H1 (cell line): ENCODE results near the gene NFKBIE. TPM values are rescaled to one million over a fixed set of nuclear protein-coding genes. Genes with fewer than 3 reads are reported as not detected.

Experiments
- CTCF ChIA-PET: fragments of 300-600 bp; sonication (Branson Sonifier 250); formaldehyde crosslinking; loops from one replicate; lab custom pipeline; 2021; ENCODE audit not compliant: partially characterized antibody; lab: Charles Lee
- POLR2A ChIA-PET: fragments of 300-600 bp; sonication (Branson Sonifier 250); formaldehyde crosslinking; loops from one replicate; lab custom pipeline; 2021; ENCODE audit warnings: inconsistent platforms; ENCODE audit not compliant: partially characterized antibody; lab: Charles Lee
- DNase-seq, 2 experiments: peaks; one replicate each; pipeline versions ENCODE4 v3.0.0 to v3.0.0-alpha.2; 2010 to 2022; ENCODE audit warnings: low spot score in 2 of 2, low read depth in 1 of 2, mixed read lengths in 1 of 2
- FAIRE-seq: peaks from 2 replicates; lab custom pipeline; 2011; peaks lifted over from hg19 to GRCh38; lab: Jason Lieb, UNC
- H2AFZ ChIP-seq: 2 replicates; pipeline ENCODE4 v1.8.1; 2012; ENCODE audit warnings: low read length, inconsistent platforms
- H2AK5ac ChIP-seq: 2 replicates; pipeline ENCODE4 v1.6.1; 2013; ENCODE audit warnings: low read depth, low read length
- H2BK120ac ChIP-seq: replicated peaks from 2 replicates; pipeline ENCODE3; 2013; ENCODE audit warnings: low read depth, low read length, inconsistent platforms
- H2BK12ac ChIP-seq: 2 replicates; pipeline ENCODE4 v1.6.1; 2013; ENCODE audit warnings: low read depth, low read length
- H2BK15ac ChIP-seq: 2 replicates; pipeline ENCODE4 v1.6.1; 2013; ENCODE audit warnings: low read length
- H2BK20ac ChIP-seq: 2 replicates; pipeline ENCODE4 v1.6.1; 2013; ENCODE audit warnings: low read length
- H2BK5ac ChIP-seq: 2 replicates; pipeline ENCODE4 v1.6.1; 2013; ENCODE audit warnings: low read depth, low read length
- H3K14ac ChIP-seq: 2 replicates; pipeline ENCODE4 v1.6.1; 2013; ENCODE audit warnings: inconsistent platforms; ENCODE audit not compliant: insufficient read length
- H3K18ac ChIP-seq: 2 replicates; pipeline ENCODE4 v1.6.1; 2013; ENCODE audit warnings: low read length; ENCODE audit errors: extremely low read depth
- H3K23ac ChIP-seq: 2 replicates; pipeline ENCODE4 v1.6.1; 2013; ENCODE audit warnings: inconsistent platforms; ENCODE audit not compliant: insufficient read length
- H3K23me2 ChIP-seq: 2 replicates; pipeline ENCODE4 v1.6.1; 2013; ENCODE audit warnings: low read depth, low read length
- H3K27ac ChIP-seq: 2 replicates; pipeline ENCODE4 v1.6.1; 2011; ENCODE audit warnings: low read depth, low read length, inconsistent platforms
- H3K27me3 ChIP-seq, 4 experiments: replicated peaks in 1 of 4; 1 replicate in 1 of 4; 2 replicates in 3 of 4; pipeline versions ENCODE4 v1.6.1 to v1.8.1; 2011 to 2013; ENCODE audit warnings: low read length in 3 of 4, mild to moderate bottlenecking in 3 of 4, inconsistent platforms in 2 of 4, mixed read lengths in 2 of 4, moderate library complexity in 1 of 4; ENCODE audit not compliant: control insufficient read depth in 3 of 4, insufficient read depth in 3 of 4; ENCODE audit errors: extremely low read depth in 1 of 4
- H3K36me3 ChIP-seq, 4 experiments: 2 replicates each; pipeline versions ENCODE4 v1.6.1 to v1.8.1; 2011 to 2013; ENCODE audit warnings: mild to moderate bottlenecking in 4 of 4, low read length in 3 of 4, moderate library complexity in 2 of 4, control low read depth in 1 of 4, inconsistent platforms in 1 of 4; ENCODE audit not compliant: insufficient read depth in 4 of 4, control insufficient read depth in 2 of 4
- H3K4ac ChIP-seq: replicated peaks from 2 replicates; pipeline ENCODE3; 2013; ENCODE audit warnings: low read length, low read depth, mixed read lengths, inconsistent platforms; ENCODE audit not compliant: insufficient read length
- H3K4me1 ChIP-seq, 4 experiments: replicated peaks in 1 of 4; 1 replicate in 1 of 4; 2 replicates in 3 of 4; pipeline versions ENCODE4 v1.6.1 to v1.8.1; 2011 to 2013; ENCODE audit warnings: low read length in 3 of 4, inconsistent platforms in 2 of 4, mixed read lengths in 1 of 4; ENCODE audit not compliant: insufficient read depth in 4 of 4, control insufficient read depth in 3 of 4
- H3K4me2 ChIP-seq, 2 experiments: 2 replicates each; pipeline versions ENCODE4 v1.6.1 to v1.8.1; 2011 to 2013; ENCODE audit warnings: low read depth in 2 of 2, low read length in 2 of 2, control low read depth in 1 of 2, inconsistent platforms in 1 of 2, mild to moderate bottlenecking in 1 of 2; ENCODE audit not compliant: insufficient read depth in 1 of 2
- H3K4me3 ChIP-seq, 4 experiments: fragments of 200-600, 300-600 bp in 1 of 4; sonication (generic), shearing (Covaris generic), sonication (Bioruptor Twin) in 1 of 4; 2 replicates each; pipeline versions ENCODE4 v1.5.1 to v1.8.1; 2011 to 2016; ENCODE audit warnings: low read length in 4 of 4, low read depth in 3 of 4, control low read depth in 2 of 4, inconsistent platforms in 2 of 4, mild to moderate bottlenecking in 2 of 4, mixed read lengths in 1 of 4, moderate library complexity in 1 of 4; ENCODE audit not compliant: insufficient read depth in 2 of 4; ENCODE audit errors: extremely low read depth in 1 of 4
- H3K56ac ChIP-seq: replicated peaks from 2 replicates; pipeline ENCODE3; 2013; ENCODE audit warnings: low read depth, mild to moderate bottlenecking, mixed read lengths, low read length, inconsistent platforms; ENCODE audit not compliant: insufficient read length
- H3K79me1 ChIP-seq: 2 replicates; pipeline ENCODE4 v1.6.1; 2013; ENCODE audit warnings: low read depth, low read length, control low read depth
- H3K79me2 ChIP-seq, 2 experiments: 2 replicates each; pipeline versions ENCODE4 v1.6.1 to v1.8.1; 2012 to 2013; ENCODE audit warnings: low read length in 2 of 2, mild to moderate bottlenecking in 2 of 2, inconsistent platforms in 1 of 2; ENCODE audit not compliant: insufficient read depth in 2 of 2, control insufficient read depth in 1 of 2
- H3K9ac ChIP-seq, 4 experiments: replicated peaks in 1 of 4; 1 replicate in 1 of 4; 2 replicates in 3 of 4; pipeline versions ENCODE4 v1.6.1 to v1.8.1; 2011 to 2013; ENCODE audit warnings: low read depth in 3 of 4, low read length in 3 of 4, control low read depth in 2 of 4, mild to moderate bottlenecking in 2 of 4, moderate library complexity in 2 of 4, inconsistent platforms in 1 of 4; ENCODE audit errors: extremely low read depth in 1 of 4
- H3K9me3 ChIP-seq, 2 experiments: 2 replicates each; pipeline versions ENCODE4 v1.6.1 to v1.8.1; 2012 to 2013; ENCODE audit warnings: mild to moderate bottlenecking in 2 of 2, moderate library complexity in 2 of 2, control low read depth in 1 of 2, inconsistent platforms in 1 of 2, low read depth in 1 of 2, low read length in 1 of 2, mixed read lengths in 1 of 2; ENCODE audit not compliant: insufficient read depth in 2 of 2
- H4K20me1 ChIP-seq, 2 experiments: replicated peaks in 1 of 2; 2 replicates each; pipeline versions ENCODE3 to v1.8.1; 2011 to 2013; ENCODE audit warnings: inconsistent platforms in 2 of 2, low read length in 2 of 2, mild to moderate bottlenecking in 1 of 2; ENCODE audit not compliant: insufficient read depth in 2 of 2, control insufficient read depth in 1 of 2
- H4K5ac ChIP-seq: 2 replicates; pipeline ENCODE4 v1.6.1; 2013; ENCODE audit warnings: low read length, low read depth, mixed read lengths, inconsistent platforms; ENCODE audit not compliant: insufficient read length
- H4K8ac ChIP-seq: 2 replicates; pipeline ENCODE4 v1.8.0; 2013; ENCODE audit warnings: mild to moderate bottlenecking, moderate library complexity, low read length, inconsistent platforms; ENCODE audit not compliant: insufficient read depth; ENCODE audit errors: extremely low read depth
- H4K91ac ChIP-seq: replicated peaks from 2 replicates; pipeline ENCODE3; 2013; ENCODE audit warnings: low read length, mixed read lengths, inconsistent platforms; ENCODE audit not compliant: insufficient read length
- TBP ChIP-seq: IDR thresholded peaks from 2 replicates; pipeline ENCODE4 v1.6.1; 2011; ENCODE audit warnings: low read depth, low read length, improper control_type of control experiment
- WGBS, 2 experiments: shearing (Covaris generic) in 1 of 2; methylation state at CpG; one replicate each; pipeline versions ENCODE4 v1.1.6 to v1.1.7; 2013 to 2015; ENCODE audit warnings: low lambda C conversion rate in 2 of 2, mixed read lengths in 2 of 2, inconsistent platforms in 1 of 2, low coverage in 1 of 2, missing lambda C conversion rate in 1 of 2; ENCODE audit not compliant: insufficient replicate concordance in 2 of 2, insufficient coverage in 1 of 2, insufficient read length in 1 of 2; ENCODE audit errors: extremely low coverage in 1 of 2, missing lambda C conversion rate in 1 of 2; 5-methylcytosine and 5-hydroxymethylcytosine counted together
- polyA plus RNA-seq, 7 experiments: library from polyadenylated mRNA; depleted of rRNA in 3 of 7; stranded (reverse) in 5 of 7; unstranded in 2 of 7; fragments of >200 nt in 5 of 7; fragments of 200-250 nt in 2 of 7; gene quantifications; 1 replicate in 5 of 7; 2 replicates in 1 of 7; 4 replicates in 1 of 7; pipeline versions ENCODE4 v1.2.1 to v1.2.3, GENCODE V29; 2011 to 2013; ENCODE audit warnings: missing spikeins in 2 of 7, mixed read lengths in 2 of 7
- total RNA-seq: library from RNA; stranded (reverse); fragmentation: NEBNext Ultra II Directional; extraction: Animal tissue kit (Norgen Biotek cat#: 25700); gene quantifications from 2 replicates; pipeline ENCODE4 v1.2.1, GENCODE V29; 2021
- TF ChIP-seq, protein P1 (sequence below), 3 experiments: IDR thresholded peaks; 1 replicate in 2 of 3; 2 replicates in 1 of 3; pipeline versions ENCODE4 v1.5.1 to v1.6.1; 2011; ENCODE audit warnings: low read length in 3 of 3, mild to moderate bottlenecking in 3 of 3, inconsistent platforms in 2 of 3, low read depth in 1 of 3, moderate library complexity in 1 of 3; ENCODE audit not compliant: insufficient read depth in 1 of 3; ENCODE audit errors: control extremely low read depth in 1 of 3

NFKBIE gene
- total and polyA plus RNA-seq, 2 of the 8 experiments (the other 6 are each of a cell fraction or from before 2014, with no cell fraction given), result 13.5 to 19.2 TPM

GRCh38 chr6:44294832-44295791 lies 29.8 kb upstream of the NFKBIE start:
- Histone ChIP-seq H3K4me2 (no peak overlapping the region), H3K4me1 (peaks cover 0 to 5% (median 4%) of the 10 kb centered on the region in 4 experiments; a peak in 4 of 7 replicates), H3K4ac (no peak overlapping the region), H2BK15ac (no peak overlapping the region), H2BK20ac (no peak overlapping the region), H3K14ac (no peak overlapping the region), H3K27me3 (peaks cover 0 to 22% (median 15%) of the 10 kb centered on the region in 4 experiments; a peak in 6 of 7 replicates), H3K4me3 (no peak overlapping the region), H2BK5ac (no peak overlapping the region), H2BK12ac (no peak overlapping the region), H3K23me2 (peaks cover 14% of the 10 kb centered on the region), H3K9ac (no peak overlapping the region), H4K91ac (no peak overlapping the region), H3K23ac (no peak overlapping the region), H3K9me3 (no peaks in the 10 kb centered on the region), H3K56ac (no peak overlapping the region), H3K18ac (no peak overlapping the region), H4K8ac (no peak overlapping the region; the same call in 1 of the 2 replicates), H4K20me1 (no peaks in the 10 kb centered on the region), H2AFZ (no peak overlapping the region), H3K27ac (no peak overlapping the region), H3K79me1 (no peaks in the 10 kb centered on the region), H2BK120ac (no peak overlapping the region), H4K5ac (no peak overlapping the region), H3K79me2 (no peaks in the 10 kb centered on the region), H3K36me3 (peaks cover 0 to 1% (median 0%) of the 10 kb centered on the region in 4 experiments; a peak in 2 of 8 replicates), H2AK5ac (no peak overlapping the region)
- 82% methylated on average over 7 of the region's 7 CpGs; no CpG with 5 or more reads in 1 of the 2 experiments for WGBS, 2 experiments
- POLR2A ChIA-PET, result interaction anchor here (0.9 to 10.4 kb wide), 11 partner anchors 8 to 48 kb away, joined by 3 to 102 read pairs (median 34); partner anchors contain the start of genes AARS2, HSP90AB1, SLC35B2 and TMEM151B
- CTCF ChIA-PET, result interaction anchor here (1.1 to 6.5 kb wide), 9 partner anchors 10 to 476 kb away, joined by 3 to 71 read pairs (median 11); partner anchors contain the start of genes AARS2 and TMEM151B
- FAIRE-seq (no peak), DNase-seq (no peak)
- TF ChIP-seq, protein P1, sequence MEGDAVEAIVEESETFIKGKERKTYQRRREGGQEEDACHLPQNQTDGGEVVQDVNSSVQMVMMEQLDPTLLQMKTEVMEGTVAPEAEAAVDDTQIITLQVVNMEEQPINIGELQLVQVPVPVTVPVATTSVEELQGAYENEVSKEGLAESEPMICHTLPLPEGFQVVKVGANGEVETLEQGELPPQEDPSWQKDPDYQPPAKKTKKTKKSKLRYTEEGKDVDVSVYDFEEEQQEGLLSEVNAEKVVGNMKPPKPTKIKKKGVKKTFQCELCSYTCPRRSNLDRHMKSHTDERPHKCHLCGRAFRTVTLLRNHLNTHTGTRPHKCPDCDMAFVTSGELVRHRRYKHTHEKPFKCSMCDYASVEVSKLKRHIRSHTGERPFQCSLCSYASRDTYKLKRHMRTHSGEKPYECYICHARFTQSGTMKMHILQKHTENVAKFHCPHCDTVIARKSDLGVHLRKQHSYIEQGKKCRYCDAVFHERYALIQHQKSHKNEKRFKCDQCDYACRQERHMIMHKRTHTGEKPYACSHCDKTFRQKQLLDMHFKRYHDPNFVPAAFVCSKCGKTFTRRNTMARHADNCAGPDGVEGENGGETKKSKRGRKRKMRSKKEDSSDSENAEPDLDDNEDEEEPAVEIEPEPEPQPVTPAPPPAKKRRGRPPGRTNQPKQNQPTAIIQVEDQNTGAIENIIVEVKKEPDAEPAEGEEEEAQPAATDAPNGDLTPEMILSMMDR (IDR thresholded peaks at IDR 0.05; ENCODE audit: control extremely low read depth in 1 of 3, insufficient read depth in 1 of 3, low read depth in 1 of 3, low read length in 3 of 3), result no peak
- no peak for TF ChIP-seq TBP
